Renal cortex interstitium (tissue), 3 donors: ENCODE data around the gene WNT8B. TPM values are rescaled to one million over a fixed set of nuclear protein-coding genes. Genes with fewer than 3 reads are reported as not detected.

Experiments used
- polyA plus RNA-seq, 3 donors: library from polyadenylated mRNA; unstranded; fragments of 120-200 nt; gene quantifications; one replicate each; pipeline ENCODE4 v1.2.1, GENCODE V29; 2013; ENCODE audit not compliant: insufficient read length in 3 of 3

WNT8B gene
- polyA plus RNA-seq, 3 donors = 0.82 to 0.97 (median 0.92) TPM

Other genes starting within 250 kb of the WNT8B start
- gene CHUK, start 233.4 kb upstream of the WNT8B start, polyA plus RNA-seq = 10 to 100 TPM; 24.9 to 31.5 (median 29.4) TPM
- 10 to 100 TPM; 27.6 to 31.5 (median 30.4) TPM for gene CWF19L1, start 195.4 kb upstream of the WNT8B start, polyA plus RNA-seq
- gene BLOC1S2, start 176.3 kb upstream of the WNT8B start, polyA plus RNA-seq = 10 to 100 TPM; 34.7 to 46.2 (median 37.6) TPM
- gene PKD2L1, start 132.8 kb upstream of the WNT8B start, polyA plus RNA-seq = under 1 TPM; 0.08 to 0.10 (median 0.09) TPM
- 10 to 100 TPM; 37.8 to 56.9 (median 45.6) TPM for gene SCD, start 115.8 kb upstream of the WNT8B start, polyA plus RNA-seq
- gene SEC31B, start 56.9 kb downstream of the WNT8B start, polyA plus RNA-seq = 10 to 100 TPM; 16.3 to 25.6 (median 16.7) TPM
- 100 to 1,000 TPM; 149 to 209 (median 182) TPM for gene NDUFB8, start 66.9 kb downstream of the WNT8B start, polyA plus RNA-seq
- 10 to 100 TPM; 36.9 to 48.4 (median 44.5) TPM for gene HIF1AN, start 72.9 kb downstream of the WNT8B start, polyA plus RNA-seq